T follicular helper cell (primary cell): Measurements from ENCODE around the gene CELSR3.

ENCODE experiments used
- DNase-seq: peaks from one replicate; pipeline ENCODE4 v3.0.0-alpha.2; 2020; ENCODE audit warnings: low read depth

CELSR3 gene

GRCh38 chr3:48661501-48662144 is 1.1 kb downstream of the CELSR3 start:
- peak; percentile 61 for DNase-seq

DNA sequence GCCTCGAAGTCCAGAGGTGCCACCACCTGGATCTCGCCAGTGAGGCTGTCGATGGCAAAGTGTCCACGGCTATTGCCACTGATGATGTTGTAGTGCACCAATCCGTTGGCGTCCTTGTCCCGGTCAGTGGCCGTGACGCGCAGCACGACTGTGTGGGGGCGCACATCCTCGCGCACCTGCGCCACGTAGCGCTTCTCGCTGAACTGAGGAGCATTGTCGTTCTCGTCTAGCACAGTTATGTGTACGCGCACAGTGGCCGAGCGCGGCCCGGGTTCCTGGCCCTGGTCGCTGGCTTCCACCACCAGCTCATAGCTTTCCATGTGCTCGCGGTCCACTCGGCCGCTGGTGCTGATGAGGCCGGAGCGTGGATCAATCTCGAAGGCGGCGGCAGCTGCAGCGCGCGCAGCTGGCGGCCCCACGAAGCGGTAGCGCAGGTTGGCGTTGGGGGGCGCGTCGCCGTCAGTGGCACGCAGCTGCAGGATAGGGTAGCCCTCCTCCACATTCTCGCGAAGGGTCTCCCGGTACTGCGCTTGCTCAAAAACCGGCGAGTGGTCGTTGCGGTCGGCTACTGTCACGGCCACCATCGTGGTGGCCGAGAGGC is 1.8 kb downstream of the CELSR3 start:
- DNase-seq, result no peak

DNA sequence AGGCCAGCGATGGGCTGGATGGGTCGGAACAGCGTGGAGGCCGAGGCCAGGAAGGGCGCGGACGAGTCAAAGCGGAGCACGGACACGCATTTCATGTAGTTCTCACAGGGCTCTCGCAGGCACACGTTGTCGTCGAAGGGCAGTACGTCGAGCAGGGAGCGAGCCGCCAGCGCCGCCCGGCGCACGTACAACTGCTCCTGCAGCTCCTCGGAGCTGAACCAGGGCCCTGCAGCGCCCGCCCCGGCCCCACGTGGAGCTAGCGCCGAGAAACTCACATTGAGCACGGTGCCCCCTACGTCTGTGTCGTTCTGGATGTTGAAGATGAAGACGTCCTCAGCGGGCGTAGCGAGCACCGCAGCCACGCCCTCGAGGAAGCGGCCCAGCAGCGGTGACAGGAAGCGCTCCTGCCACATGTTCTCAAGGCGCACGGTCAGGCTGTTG is 5.8 kb downstream of the CELSR3 start:
- peak; percentile 19 for DNase-seq

DNA sequence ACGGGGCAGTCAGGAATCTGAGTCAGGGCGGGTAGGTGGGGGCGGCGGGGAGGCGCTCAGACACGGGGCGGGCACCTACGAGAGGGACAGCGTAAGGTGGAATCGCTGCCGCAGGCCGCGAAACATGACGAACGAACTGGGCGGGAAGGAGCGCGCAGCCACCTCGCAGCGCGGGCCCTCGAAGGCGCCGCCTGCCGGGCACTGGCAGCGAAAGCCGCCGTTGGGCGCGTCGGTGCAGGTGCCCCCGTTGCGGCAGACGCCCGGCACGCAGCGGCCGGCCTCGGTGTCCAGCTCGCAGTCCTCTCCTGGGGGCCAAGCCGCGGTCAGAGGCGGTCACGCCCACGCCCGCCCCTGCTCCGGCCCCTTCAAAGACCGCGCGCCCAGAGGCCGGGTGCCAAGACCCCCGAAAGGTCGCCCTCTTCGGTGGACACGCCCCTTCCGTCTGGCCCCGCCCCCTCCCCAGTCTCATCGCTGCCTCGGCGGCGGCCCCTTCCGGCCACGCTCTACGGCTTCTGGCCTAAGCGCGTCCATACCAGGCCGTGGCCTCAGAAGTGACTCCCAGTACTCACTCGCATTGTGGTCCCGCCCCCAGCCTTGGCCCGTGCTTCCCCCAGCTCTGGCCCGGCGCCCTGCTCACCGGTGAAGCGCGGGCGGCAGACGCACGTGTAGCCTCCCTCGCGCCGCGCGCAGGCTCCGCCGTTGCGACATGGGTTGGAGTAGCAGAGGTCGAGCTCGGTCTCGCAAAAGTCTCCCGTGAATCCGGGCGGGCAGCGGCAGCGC is 6.4 kb downstream of the CELSR3 start:
- DNase-seq, result peak; percentile 75

GRCh38 chr3:48655606-48656005 is 7.1 kb downstream of the CELSR3 start:
- DNase-seq, result peak; percentile 24

- DNase-seq, result no peak
Observed at GRCh38 chr3:48655063-48655462, 7.6 kb downstream of the CELSR3 start.

DNA sequence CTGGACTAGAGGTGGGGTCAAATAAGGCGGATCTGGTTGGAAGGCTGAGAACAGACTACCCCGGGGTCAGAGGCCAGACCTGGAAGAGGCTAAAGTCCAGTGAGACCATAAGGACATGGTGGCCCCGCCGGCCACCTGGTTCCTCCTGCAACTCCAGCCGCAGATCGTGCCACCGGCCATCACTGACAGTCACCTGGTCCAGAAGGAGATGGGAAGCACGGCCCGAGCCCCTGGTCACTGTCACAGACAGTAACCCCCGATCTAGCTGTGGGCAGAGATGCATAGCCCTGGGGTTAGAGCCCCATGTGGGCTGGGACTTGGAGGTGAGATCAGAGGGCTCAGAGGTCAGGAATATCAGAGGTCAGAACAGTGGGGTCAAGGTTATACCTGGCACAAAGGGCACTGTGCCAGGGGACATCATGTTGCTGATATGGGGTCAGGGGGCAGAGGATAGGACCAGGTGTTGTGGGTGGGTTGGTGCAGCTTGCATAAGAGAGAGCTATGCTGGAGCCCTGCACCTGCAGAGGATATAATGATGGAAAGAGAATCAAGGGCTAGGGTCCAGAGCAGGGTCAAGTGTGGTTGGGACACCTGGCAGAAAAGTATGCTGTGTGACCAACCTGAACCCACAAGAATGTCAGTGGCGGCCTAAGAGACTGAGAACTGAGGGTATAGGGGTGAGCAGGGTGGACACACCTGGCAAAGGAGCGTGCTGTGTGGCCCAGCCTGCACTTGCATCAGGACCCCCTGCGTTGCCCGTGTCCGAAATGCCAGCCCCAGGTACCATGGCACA is 9.6 kb downstream of the CELSR3 start:
- no peak for DNase-seq

- no peak for DNase-seq
Observed at GRCh38 chr3:48651771-48652170, 10.9 kb downstream of the CELSR3 start.

- DNase-seq, result no peak
Observed at GRCh38 chr3:48650723-48651122, 12.0 kb downstream of the CELSR3 start.

GRCh38 chr3:48648188-48648850 is 14.4 kb downstream of the CELSR3 start:
- no peak for DNase-seq

DNA sequence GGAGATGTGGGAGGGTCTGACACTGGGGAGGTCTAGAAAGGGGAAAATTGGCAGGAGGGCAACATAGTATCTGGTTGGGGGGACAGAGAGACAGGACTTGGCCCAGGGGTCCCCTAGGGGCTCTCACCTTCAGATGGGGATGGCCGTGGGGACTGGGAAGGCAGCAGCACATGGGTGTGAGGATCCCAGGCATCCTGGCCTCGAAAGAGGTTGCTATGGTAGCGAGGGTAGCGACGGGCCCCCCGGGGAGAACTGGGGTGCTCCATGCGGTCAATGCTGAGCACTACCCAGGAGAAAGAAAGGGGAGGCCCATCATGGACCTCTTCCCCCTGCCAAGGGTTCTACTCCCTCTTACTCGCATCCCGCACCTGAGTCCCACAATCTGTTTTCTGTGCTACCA is 15.0 kb downstream of the CELSR3 start:
- DNase-seq, result no peak

GRCh38 chr3:48644898-48645760 is 17.6 kb downstream of the CELSR3 start:
- DNase-seq, result no peak

DNA sequence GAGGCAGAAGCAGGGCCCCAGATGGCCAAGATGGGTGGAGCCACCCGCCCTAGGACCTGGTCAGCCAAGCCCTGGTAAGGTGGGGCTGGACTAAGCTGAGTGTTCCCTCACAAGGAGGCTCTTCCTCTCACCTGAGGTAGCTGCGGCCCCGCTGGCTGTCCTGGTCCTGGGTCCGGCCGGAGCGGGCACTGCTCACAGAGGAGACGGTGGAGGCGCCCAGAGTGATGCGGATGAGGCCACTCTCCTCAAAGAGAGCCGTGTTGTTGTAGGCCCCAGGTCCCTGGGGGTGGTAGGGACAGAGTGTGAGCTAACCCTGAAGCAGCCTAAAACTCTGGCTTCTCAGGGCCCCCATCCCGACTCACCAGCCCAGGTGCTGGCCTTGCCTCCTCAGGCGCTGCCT is 20.1 kb downstream of the CELSR3 start:
- no peak for DNase-seq

- DNase-seq, result no peak
Observed at GRCh38 chr3:48641396-48641795, 21.3 kb downstream of the CELSR3 start.

DNA sequence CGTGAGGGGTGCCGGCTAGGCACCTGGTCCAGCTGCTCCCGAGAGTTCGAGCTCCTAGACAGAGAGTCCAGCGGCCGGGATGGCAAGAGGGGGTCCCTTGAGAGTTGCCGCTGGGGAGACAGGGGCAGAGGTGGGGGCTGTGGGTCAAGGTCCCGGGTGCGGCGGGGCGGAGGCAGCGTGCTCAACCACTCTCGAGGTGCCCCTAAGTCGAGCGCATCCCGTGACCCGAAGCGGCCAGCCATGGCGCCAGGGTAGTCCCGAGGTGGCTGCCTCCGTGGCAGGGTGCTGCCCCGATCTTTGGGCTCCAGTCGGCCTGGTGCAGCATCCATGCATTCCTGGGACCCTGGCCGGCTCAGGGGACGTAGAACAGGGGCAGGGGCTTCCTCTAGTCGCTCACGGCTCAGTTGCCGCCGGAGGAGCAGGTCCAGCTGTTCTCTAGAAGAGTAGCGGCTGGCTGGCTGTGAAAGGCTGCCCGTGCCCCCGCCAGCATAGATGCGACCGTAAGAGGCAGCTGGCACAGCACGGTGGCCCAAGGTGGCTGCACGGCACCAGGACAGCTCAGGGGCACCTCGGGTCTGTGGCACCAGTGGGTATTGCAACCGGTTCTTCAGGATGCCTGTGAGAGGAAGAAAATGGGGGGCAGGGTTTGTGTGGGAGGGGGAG is 22.6 kb downstream of the CELSR3 start:
- no peak for DNase-seq

GRCh38 chr3:48637305-48637704 is 25.4 kb downstream of the CELSR3 start:
- DNase-seq, result no peak

GRCh38 chr3:48636149-48636655 is 26.5 kb downstream of the CELSR3 start:
- DNase-seq, result no peak

GRCh38 chr3:48635222-48636021 is 27.3 kb downstream of the CELSR3 start, which contains the start of gene SLC26A6:
Gene SLC26A6 (minus strand): TSS chr3:48635461. CDS start chr3:48635393, 68 bp downstream.
- peak; percentile 88 for DNase-seq

- DNase-seq, result peak; percentile 14
Observed at GRCh38 chr3:48634661-48635221, 27.9 kb downstream of the CELSR3 start.
